HEK293 (cell line): ENCODE measurements around the gene POFUT2.

Experiments
- CTCF ChIA-PET: fragments of 350-600 bp; formaldehyde crosslinking; extraction: SDS; loops from one replicate; lab custom pipeline; 2021; ENCODE audit warnings: antibody characterized with exemption; lab: Yijun Ruan, JAX
- POLR2A ChIA-PET: fragments of 300-600 bp; formaldehyde crosslinking; extraction: SDS; loops from one replicate; lab custom pipeline; 2020; ENCODE audit warnings: antibody characterized with exemption, inconsistent platforms; lab: Yijun Ruan, JAX
- H3K27ac ChIP-seq: fragments of 200-500 bp; sonication (Bioruptor generic); 2 replicates; pipeline ENCODE4 v1.5.1; 2014; ENCODE audit warnings: low read depth, low read length, control low read depth, inconsistent platforms; ENCODE audit errors: extremely low read depth
- H3K36me3 ChIP-seq, 2 experiments: fragments of 200-500 bp in 1 of 2; sonication (Bioruptor generic) in 1 of 2; 1 replicate in 1 of 2; 2 replicates in 1 of 2; pipeline ENCODE4 v1.5.1; 2014 to 2017; ENCODE audit warnings: inconsistent platforms in 2 of 2, low read length in 2 of 2; ENCODE audit not compliant: control insufficient read depth in 2 of 2, insufficient read depth in 1 of 2
- H3K4me1 ChIP-seq: fragments of 200-500 bp; sonication (Bioruptor generic); 2 replicates; pipeline ENCODE4 v1.5.1; 2014; ENCODE audit warnings: mild to moderate bottlenecking, low read length, inconsistent platforms; ENCODE audit not compliant: control insufficient read depth, insufficient read depth
- H3K4me3 ChIP-seq: 2 replicates; pipeline ENCODE4 v1.5.1; 2011; ENCODE audit warnings: low read depth, mild to moderate bottlenecking, control low read depth, low read length, moderate library complexity
- H3K9me3 ChIP-seq: fragments of 200-500 bp; sonication (Bioruptor generic); 2 replicates; pipeline ENCODE4 v1.5.1; 2014; ENCODE audit warnings: low read depth, low read length, inconsistent platforms; ENCODE audit not compliant: control insufficient read depth, insufficient read depth
- BCL11A ChIP-seq: fragments of 450-650 bp; formaldehyde crosslinking; IDR thresholded peaks from 2 replicates; pipeline ENCODE4 v1.5.1; 2016; ENCODE audit warnings: low read depth, missing biosample characterization, missing genetic modification characterization
- GLIS2 ChIP-seq: fragments of 450-650 bp; formaldehyde crosslinking; IDR thresholded peaks from 2 replicates; pipeline ENCODE4 v1.5.1; 2016; ENCODE audit warnings: missing biosample characterization, missing genetic modification characterization
- PRDM1 ChIP-seq: fragments of 450-650 bp; formaldehyde crosslinking; IDR thresholded peaks from 2 replicates; pipeline ENCODE4; 2016; ENCODE audit warnings: missing biosample characterization, missing genetic modification characterization
- ZBTB26 ChIP-seq: fragments of 450-650 bp; formaldehyde crosslinking; optimal IDR thresholded peaks from 2 replicates; pipeline ENCODE3; 2016; ENCODE audit warnings: missing biosample characterization, mild to moderate bottlenecking, missing genetic modification characterization
- ZIC2 ChIP-seq: fragments of 450-650 bp; formaldehyde crosslinking; IDR thresholded peaks from 2 replicates; pipeline ENCODE4 v1.5.1; 2016; ENCODE audit warnings: missing biosample characterization, missing genetic modification characterization
- ZNF10 ChIP-seq: fragments of 450-650 bp; formaldehyde crosslinking; IDR thresholded peaks from 2 replicates; pipeline ENCODE4 v1.5.1; 2017; ENCODE audit warnings: missing biosample characterization, missing genetic modification characterization
- ZNF114 ChIP-seq: fragments of 450-650 bp; formaldehyde crosslinking; IDR thresholded peaks from 2 replicates; pipeline ENCODE4 v1.5.0; 2017; ENCODE audit warnings: missing biosample characterization, missing genetic modification characterization
- ZNF148 ChIP-seq: fragments of 450-650 bp; formaldehyde crosslinking; IDR thresholded peaks from 2 replicates; pipeline ENCODE4 v1.5.0; 2017; ENCODE audit warnings: missing biosample characterization, missing genetic modification characterization, borderline replicate concordance
- ZNF239 ChIP-seq: fragments of 450-650 bp; formaldehyde crosslinking; IDR thresholded peaks from 2 replicates; pipeline ENCODE4 v1.5.1; 2016; ENCODE audit warnings: missing biosample characterization, missing genetic modification characterization
- ZNF26 ChIP-seq: fragments of 450-650 bp; formaldehyde crosslinking; IDR thresholded peaks from 2 replicates; pipeline ENCODE4 v1.5.1; 2016; ENCODE audit warnings: missing biosample characterization, missing genetic modification characterization
- ZNF423 ChIP-seq: fragments of 450-650 bp; formaldehyde crosslinking; IDR thresholded peaks from 2 replicates; pipeline ENCODE4 v1.5.1; 2016; ENCODE audit warnings: missing biosample characterization, missing genetic modification characterization
- ZNF488 ChIP-seq: fragments of 450-650 bp; formaldehyde crosslinking; IDR thresholded peaks from 2 replicates; pipeline ENCODE4 v1.5.1; 2016; ENCODE audit warnings: missing biosample characterization, missing genetic modification characterization
- ZNF513 ChIP-seq: fragments of 450-650 bp; IDR thresholded peaks from 2 replicates; pipeline ENCODE4 v1.5.1; 2018; ENCODE audit warnings: missing biosample characterization, missing genetic modification characterization
- ZNF692 ChIP-seq: fragments of 450-650 bp; formaldehyde crosslinking; IDR thresholded peaks from 2 replicates; pipeline ENCODE4 v1.5.1; 2016; ENCODE audit warnings: missing biosample characterization, missing genetic modification characterization
- ZNF707 ChIP-seq: fragments of 450-650 bp; formaldehyde crosslinking; IDR thresholded peaks from 2 replicates; pipeline ENCODE4 v1.5.1; 2016; ENCODE audit warnings: missing biosample characterization, missing genetic modification characterization
- ZNF837 ChIP-seq: fragments of 450-650 bp; formaldehyde crosslinking; IDR thresholded peaks from 2 replicates; pipeline ENCODE4 v1.5.1; 2016; ENCODE audit warnings: missing biosample characterization, missing genetic modification characterization
- ZSCAN16 ChIP-seq: fragments of 450-650 bp; formaldehyde crosslinking; IDR thresholded peaks from 2 replicates; pipeline ENCODE4 v1.5.1; 2016; ENCODE audit warnings: missing biosample characterization, missing genetic modification characterization

POFUT2 gene

GRCh38 chr21:45293726-45294401 is 6.2 kb upstream of the POFUT2 start:
- Histone ChIP-seq H3K27ac (peak overlapping the region; percentile 35; the same call in 1 of the 2 replicates), H3K9me3 (no peaks in the 10 kb centered on the region), H3K4me1 (no peaks in the 10 kb centered on the region; the same call in 1 of the 2 replicates), H3K36me3 (peaks cover 0 to 15% of the 10 kb centered on the region in 2 experiments; a peak in 2 of 3 replicates)
- CTCF ChIA-PET: interaction anchor here (0.6 to 4.8 kb wide), 9 partner anchors 12 to 185 kb away, joined by 3 to 52 read pairs (median 4); no protein-coding TSS in a partner anchor
- TF ChIP-seq ZNF707 (tag by site-specific recombination) (no peak), ZIC2 (tag by site-specific recombination) (peak; percentile 60), ZNF423 (no peak), ZNF148 (tag by site-specific recombination) (no peak), GLIS2 (tag by site-specific recombination) (peak; percentile 55)
- TF ChIP-seq, all 188 proteins: peak for 2
- H3K4me3 ChIP-seq: no peak overlapping the region
- POLR2A ChIA-PET: no interaction called here

- Histone ChIP-seq H3K4me1 (no peaks in the 10 kb centered on the region; the same call in 1 of the 2 replicates), H3K27ac (no peak overlapping the region), H3K36me3 (peaks cover 0 to 15% of the 10 kb centered on the region in 2 experiments; a peak in 2 of 3 replicates), H3K9me3 (no peaks in the 10 kb centered on the region), H3K4me3 (no peak overlapping the region)
- ChIA-PET POLR2A (interaction anchor here (0.9 to 1.3 kb wide), 2 partner anchors 16 to 30 kb away, joined by 3 to 6 read pairs; no protein-coding TSS in a partner anchor), CTCF (interaction anchor here (0.7 to 4.8 kb wide), 22 partner anchors 10 to 304 kb away, joined by 3 to 52 read pairs (median 4); no protein-coding TSS in a partner anchor)
- 0 out of 2 replicates have a peak, but pooled peaks have one; percentile 9 for TF ChIP-seq ZNF837
- no peak for TF ChIP-seq ZNF26 (tag by site-specific recombination)
- TF ChIP-seq ZNF423: 0 out of 2 replicates have a peak, but pooled peaks have one; percentile 1
These were observed 5.6 kb upstream of the POFUT2 start for GRCh38 chr21:45293220-45293725.

- H3K4me3 ChIP-seq: no peak overlapping the region
- POLR2A ChIA-PET: interaction anchor here (0.5 to 1.3 kb wide), 5 partner anchors 16 to 404 kb away, joined by 3 to 7 read pairs (median 4); no protein-coding TSS in a partner anchor
- no peaks in the 10 kb centered on the region; the same call in 1 of the 2 replicates for H3K4me1 ChIP-seq
- no peak; the same call in 1 of the 2 replicates for TF ChIP-seq GLIS2 (tag by site-specific recombination)
- peak; percentile 27 for TF ChIP-seq ZBTB26 (tag by site-specific recombination)
- no peak for TF ChIP-seq ZNF513
- TF ChIP-seq ZNF10 (tag by site-specific recombination): peak; percentile 91
- TF ChIP-seq ZNF488 (tag by site-specific recombination): no peak
- TF ChIP-seq PRDM1 (tag by site-specific recombination): no peak
- peak; percentile 58; the same call in 1 of the 2 replicates for TF ChIP-seq ZNF692 (tag by site-specific recombination)
- no peak for TF ChIP-seq ZNF114
- TF ChIP-seq ZSCAN16 (tag by site-specific recombination): no peak
- TF ChIP-seq BCL11A (tag by site-specific recombination): no peak
- no peak for TF ChIP-seq ZNF239
These were observed 4.9 kb upstream of the POFUT2 start for GRCh38 chr21:45292399-45293219.

More at GRCh38 chr21:45292399-45293219, 4.9 kb upstream of the POFUT2 start:
- Histone ChIP-seq H3K36me3 (peaks cover 0 to 15% of the 10 kb centered on the region in 2 experiments; a peak in 2 of 3 replicates), H3K27ac (no peak overlapping the region), H3K9me3 (no peaks in the 10 kb centered on the region)
- CTCF ChIA-PET: interaction anchor here (0.6 to 4.8 kb wide), 29 partner anchors 11 to 530 kb away, joined by 3 to 52 read pairs (median 4); no protein-coding TSS in a partner anchor
